ENCODE data around the gene JADE2. TPM values are rescaled to one million over a fixed set of nuclear protein-coding genes. Genes with fewer than 3 reads are reported as not detected.

JADE2 gene
- total RNA-seq, 1 donor from 2014 or later = 2.1 TPM

GRCh38 chr5:134574521-134574920 lies 49.1 kb downstream of the JADE2 start:
- no peak for DNase-seq
- Mint-ChIP-seq H3K36me3 (ENCODE audit: unreplicated experiment) (no peaks in the 10 kb centered on the region), H3K9me3 (ENCODE audit: unreplicated experiment) (peaks cover 6% of the 10 kb centered on the region), H3K27me3 (ENCODE audit: unreplicated experiment) (peaks cover 10% of the 10 kb centered on the region), H3K27ac (ENCODE audit: unreplicated experiment) (no peak overlapping the region), H3K4me1 (ENCODE audit: low read depth, unreplicated experiment) (no peaks in the 10 kb centered on the region), H3K4me3 (ENCODE audit: unreplicated experiment) (no peak overlapping the region)
- no peak for TF ChIP-seq CTCF (IDR thresholded peaks at IDR 0.05; ENCODE audit: partially characterized antibody, unreplicated experiment)

- peaks cover 6% of the 10 kb centered on the region for H3K9me3 Mint-ChIP-seq (ENCODE audit: unreplicated experiment)
- no peak for DNase-seq
- H3K36me3 Mint-ChIP-seq (ENCODE audit: unreplicated experiment) = no peaks in the 10 kb centered on the region
- H3K4me1 Mint-ChIP-seq (ENCODE audit: low read depth, unreplicated experiment) = no peaks in the 10 kb centered on the region
- no peak overlapping the region for H3K27ac Mint-ChIP-seq (ENCODE audit: unreplicated experiment)
- no peak for TF ChIP-seq CTCF (IDR thresholded peaks at IDR 0.05; ENCODE audit: partially characterized antibody, unreplicated experiment)
- peaks cover 5% of the 10 kb centered on the region for H3K27me3 Mint-ChIP-seq (ENCODE audit: unreplicated experiment)
- H3K4me3 Mint-ChIP-seq (ENCODE audit: unreplicated experiment) = no peak overlapping the region
These were observed 49.8 kb downstream of the JADE2 start for GRCh38 chr5:134575316-134575715.

- no peak for TF ChIP-seq CTCF (IDR thresholded peaks at IDR 0.05; ENCODE audit: partially characterized antibody, unreplicated experiment)
- no peak for DNase-seq
- H3K27me3 Mint-ChIP-seq (ENCODE audit: unreplicated experiment) = peaks cover 5% of the 10 kb centered on the region
- no peak overlapping the region for H3K27ac Mint-ChIP-seq (ENCODE audit: unreplicated experiment)
- H3K9me3 Mint-ChIP-seq (ENCODE audit: unreplicated experiment) = peaks cover 6% of the 10 kb centered on the region
- no peak overlapping the region for H3K4me3 Mint-ChIP-seq (ENCODE audit: unreplicated experiment)
- H3K36me3 Mint-ChIP-seq (ENCODE audit: unreplicated experiment) = no peaks in the 10 kb centered on the region
- no peaks in the 10 kb centered on the region for H3K4me1 Mint-ChIP-seq (ENCODE audit: low read depth, unreplicated experiment)
These were observed 51.0 kb downstream of the JADE2 start for GRCh38 chr5:134576386-134577021.

- no peak for TF ChIP-seq CTCF (IDR thresholded peaks at IDR 0.05; ENCODE audit: partially characterized antibody, unreplicated experiment)
- H3K36me3 Mint-ChIP-seq (ENCODE audit: unreplicated experiment) = no peaks in the 10 kb centered on the region
- no peak overlapping the region for H3K27ac Mint-ChIP-seq (ENCODE audit: unreplicated experiment)
- H3K4me1 Mint-ChIP-seq (ENCODE audit: low read depth, unreplicated experiment) = no peaks in the 10 kb centered on the region
- H3K9me3 Mint-ChIP-seq (ENCODE audit: unreplicated experiment) = peaks cover under 1% of the 10 kb centered on the region
- no peak overlapping the region for H3K4me3 Mint-ChIP-seq (ENCODE audit: unreplicated experiment)
- DNase-seq = no peak
- H3K27me3 Mint-ChIP-seq (ENCODE audit: unreplicated experiment) = peaks cover 7% of the 10 kb centered on the region
These were observed 51.7 kb downstream of the JADE2 start for GRCh38 chr5:134577022-134577795.

All from glutamatergic neuron (in vitro differentiated cells).